GM11168 (cell line): Measurements from ENCODE around the gene NTNG1.
"Not testable (repeated sequence)": the region's sequence is repeated elsewhere in the genome, so short reads cannot be mapped to it uniquely, and the experiment has no call there.

Source experiments
- in situ Hi-C: fragments of 300-500 bp; cut with MboI; formaldehyde crosslinking; loops from one replicate; pipeline ENCODE4 v1.12.0; 2022; ENCODE audit warnings: low sequenced_read_pairs; ENCODE audit not compliant: unreplicated experiment

NTNG1 gene

GRCh38 chr1:107194380-107194779 is 53.5 kb downstream of the NTNG1 start:
- in situ Hi-C loops = loop anchor here (25.0 kb wide), 1 partner anchor 343 kb away; no protein-coding TSS in a partner anchor

GRCh38 chr1:107195476-107195875 is 54.6 kb downstream of the NTNG1 start:
- in situ Hi-C loops = loop anchor here (25.0 kb wide), 1 partner anchor 342 kb away; no protein-coding TSS in a partner anchor

- in situ Hi-C loops = loop anchor here (25.0 kb wide), 1 partner anchor 340 kb away; no protein-coding TSS in a partner anchor
These were observed 56.2 kb downstream of the NTNG1 start for GRCh38 chr1:107196973-107197562.

- in situ Hi-C loops = loop anchor here (25.0 kb wide), 1 partner anchor 339 kb away; no protein-coding TSS in a partner anchor
These were observed 57.7 kb downstream of the NTNG1 start for GRCh38 chr1:107198561-107198960.

- in situ Hi-C loops = no loop called here
These were observed 59.8 kb downstream of the NTNG1 start for GRCh38 chr1:107200631-107201030.

GRCh38 chr1:107202007-107202406 is 61.2 kb downstream of the NTNG1 start:
- in situ Hi-C loops = no loop called here

- in situ Hi-C loops = no loop called here
These were observed 72.4 kb downstream of the NTNG1 start for GRCh38 chr1:107213225-107213624.

GRCh38 chr1:107220036-107220435 is 79.2 kb downstream of the NTNG1 start:
- in situ Hi-C loops = no loop called here

GRCh38 chr1:107225706-107226105 is 84.9 kb downstream of the NTNG1 start:
- in situ Hi-C loops = no loop called here

GRCh38 chr1:107228704-107229371 is 88.0 kb downstream of the NTNG1 start:
- in situ Hi-C loops = no loop called here

- in situ Hi-C loops = no loop called here
These were observed 88.9 kb downstream of the NTNG1 start for GRCh38 chr1:107229711-107230110.

GRCh38 chr1:107230121-107230520 is 89.3 kb downstream of the NTNG1 start:
- in situ Hi-C loops = no loop called here

GRCh38 chr1:107231291-107231690 is 90.5 kb downstream of the NTNG1 start:
- in situ Hi-C loops = no loop called here

- in situ Hi-C loops = no loop called here
These were observed 91.6 kb downstream of the NTNG1 start for GRCh38 chr1:107232426-107232825.

- in situ Hi-C loops = not testable (repeated sequence)
These were observed 95.9 kb downstream of the NTNG1 start for GRCh38 chr1:107236760-107237159.

- in situ Hi-C loops = no loop called here
These were observed 102.6 kb downstream of the NTNG1 start for GRCh38 chr1:107243461-107243860.

- in situ Hi-C loops = no loop called here
These were observed 104.1 kb downstream of the NTNG1 start for GRCh38 chr1:107244709-107245500.

GRCh38 chr1:107246775-107247345 is 106.0 kb downstream of the NTNG1 start:
- in situ Hi-C loops = no loop called here

GRCh38 chr1:107247679-107248078 is 106.8 kb downstream of the NTNG1 start:
- in situ Hi-C loops = no loop called here

- in situ Hi-C loops = no loop called here
These were observed 109.3 kb downstream of the NTNG1 start for GRCh38 chr1:107250169-107250568.

- in situ Hi-C loops = no loop called here
These were observed 110.2 kb downstream of the NTNG1 start for GRCh38 chr1:107251083-107251482.
